Activated naive CD4-positive, alpha-beta T cell treated with anti-CD3 and anti-CD28 coated beads, Interleukin-2, amount 50 U/mL, for 72 hours (primary cell): ENCODE results near the gene LSM14B. TPM values are rescaled to one million over a fixed set of nuclear protein-coding genes. Genes with fewer than 3 reads are reported as not detected.

Experiments
- ATAC-seq, 2 donors: fragments of 150-1000 bp; cut with Tn5 transposase; 2 replicates each; pipeline ENCODE4 v1.10.0; 2021; ENCODE audit warnings: mild to moderate bottlenecking in 2 of 2, moderate library complexity in 2 of 2
- DNase-seq, 2 donors: peaks; one replicate each; pipeline ENCODE4 v3.0.0; 2021 to 2022; ENCODE audit warnings: low spot score in 2 of 2
- H3K27ac Mint-ChIP-seq, 2 donors: one replicate each; pipeline ENCODE4 v1.8.0; 2022; ENCODE audit warnings: mild to moderate bottlenecking in 2 of 2, mixed read lengths in 2 of 2
- H3K36me3 Mint-ChIP-seq, 2 donors: one replicate each; pipeline ENCODE4 v1.8.0; 2022; ENCODE audit warnings: mixed read lengths in 2 of 2
- H3K9me3 Mint-ChIP-seq, 2 donors: one replicate each; pipeline ENCODE4 v1.8.0; 2022; ENCODE audit warnings: mixed read lengths in 2 of 2
- total RNA-seq, 2 donors: library from RNA; stranded (reverse); gene quantifications; one replicate each; pipeline ENCODE4 v1.2.3, GENCODE V29; 2022

LSM14B gene
- total RNA-seq, 2 donors from 2014 or later: 34.3 to 35.6 TPM

DNA sequence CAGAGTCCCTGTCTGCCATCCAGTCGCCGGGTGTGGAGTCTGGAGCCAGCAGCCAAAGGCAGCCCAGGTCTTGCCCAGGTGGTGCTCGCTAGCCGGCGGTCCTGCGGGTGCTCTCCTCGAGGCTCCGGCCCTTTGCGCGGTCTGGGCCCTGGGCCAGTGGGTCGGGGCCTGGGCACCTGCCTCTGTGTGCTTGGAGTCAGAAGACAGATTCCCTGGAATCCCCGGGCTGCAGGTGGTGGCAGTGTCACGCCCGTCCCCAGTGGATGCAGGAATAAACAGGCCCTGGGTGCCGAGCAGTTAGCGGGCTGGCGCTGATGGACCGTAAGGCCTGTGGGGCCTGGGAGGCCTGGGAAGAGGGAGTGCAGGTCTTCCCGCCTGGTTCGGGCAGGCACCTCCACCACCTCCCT lies 26.6 kb downstream of the LSM14B start:
- DNase-seq (no peak), ATAC-seq (no peak)
- Mint-ChIP-seq H3K36me3 (peaks cover 16 to 22% of the 10 kb centered on the region in 2 donors), H3K9me3 (peaks cover 0 to 4% of the 10 kb centered on the region in 2 donors), H3K27ac (no peak overlapping the region)

DNA sequence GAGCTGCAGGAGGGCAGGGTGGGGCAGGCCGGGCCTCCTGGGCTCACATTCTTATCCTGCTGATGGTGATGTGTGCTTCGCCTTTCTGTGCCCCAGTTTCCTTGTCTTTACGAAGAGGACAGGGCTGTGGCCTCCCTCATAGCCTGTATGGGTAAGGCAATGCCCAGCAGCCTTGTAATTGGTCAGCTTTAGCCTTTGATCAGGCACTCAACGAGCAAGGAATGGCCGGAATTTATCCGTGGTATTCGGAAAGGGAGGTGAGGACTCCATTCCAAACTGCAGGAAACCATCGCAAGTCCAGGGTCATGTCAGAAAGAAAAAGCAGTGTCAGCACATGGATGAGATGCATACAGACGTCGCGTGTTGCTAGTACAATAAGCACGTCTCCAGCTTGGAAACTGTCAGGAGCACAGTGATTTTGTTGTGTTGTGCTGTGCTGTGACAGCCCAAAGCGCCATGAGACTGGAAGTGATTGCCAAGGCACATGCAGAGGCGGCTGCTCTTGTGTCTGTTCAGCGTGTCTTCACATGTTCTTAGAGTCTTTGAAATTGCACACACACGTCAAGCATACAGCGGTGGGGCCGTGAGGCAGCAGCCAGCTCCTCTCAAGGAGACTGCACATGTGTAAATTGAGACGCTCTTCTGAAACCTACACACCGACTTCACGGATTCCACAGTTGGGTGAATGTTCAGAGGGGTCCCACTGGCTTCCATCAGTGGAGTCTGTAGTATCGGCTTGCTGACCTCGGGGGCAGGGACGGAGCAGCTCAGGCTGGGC lies 27.4 kb downstream of the LSM14B start:
- peaks cover 0 to 4% of the 10 kb centered on the region in 2 donors for H3K9me3 Mint-ChIP-seq
- H3K27ac Mint-ChIP-seq: no peak overlapping the region
- ATAC-seq: no peak
- peaks cover 13 to 30% of the 10 kb centered on the region in 2 donors for H3K36me3 Mint-ChIP-seq
- DNase-seq: no peak

DNA sequence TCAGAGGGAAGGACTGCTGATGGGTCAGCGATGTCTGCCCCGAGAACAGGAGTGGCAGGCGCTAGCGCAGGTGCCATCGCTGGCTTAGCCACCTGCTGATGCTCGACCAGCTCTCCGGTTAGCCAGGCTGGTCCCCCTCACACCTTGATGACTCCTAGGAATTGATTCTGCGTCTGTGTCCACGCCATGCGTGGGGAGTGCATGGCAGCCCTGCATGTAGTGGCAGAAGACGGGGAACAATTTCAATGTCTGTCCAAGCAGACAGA lies 28.0 kb downstream of the LSM14B start:
- H3K27ac Mint-ChIP-seq: no peak overlapping the region
- H3K36me3 Mint-ChIP-seq: peaks cover 10 to 34% of the 10 kb centered on the region in 2 donors
- DNase-seq (no peak), ATAC-seq (no peak)
- peaks cover 0 to 4% of the 10 kb centered on the region in 2 donors for H3K9me3 Mint-ChIP-seq

DNA sequence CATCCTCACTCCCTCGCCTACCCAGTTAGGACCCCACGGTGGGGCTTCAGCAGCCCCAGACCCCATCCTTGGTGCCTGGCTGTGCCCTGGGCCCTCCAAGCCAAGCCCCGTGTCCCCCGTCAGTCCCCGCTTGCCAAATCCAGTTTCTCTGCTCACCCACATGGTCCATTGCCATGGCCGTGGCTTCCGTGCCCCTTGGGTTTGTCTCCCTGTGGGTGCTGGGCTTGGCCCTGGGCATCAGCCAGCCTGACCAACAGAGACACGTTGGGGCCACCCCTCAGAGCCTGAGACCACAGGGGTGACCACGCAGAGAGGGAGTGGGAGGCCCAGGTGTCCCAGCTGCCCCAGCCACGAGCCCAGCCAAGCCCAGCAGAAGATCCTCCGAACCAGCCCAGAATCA lies 28.9 kb downstream of the LSM14B start:
- Mint-ChIP-seq H3K27ac (no peak overlapping the region), H3K9me3 (peaks cover 0 to 4% of the 10 kb centered on the region in 2 donors), H3K36me3 (peaks cover 8 to 34% of the 10 kb centered on the region in 2 donors)
- ATAC-seq (no peak), DNase-seq (no peak)

DNA sequence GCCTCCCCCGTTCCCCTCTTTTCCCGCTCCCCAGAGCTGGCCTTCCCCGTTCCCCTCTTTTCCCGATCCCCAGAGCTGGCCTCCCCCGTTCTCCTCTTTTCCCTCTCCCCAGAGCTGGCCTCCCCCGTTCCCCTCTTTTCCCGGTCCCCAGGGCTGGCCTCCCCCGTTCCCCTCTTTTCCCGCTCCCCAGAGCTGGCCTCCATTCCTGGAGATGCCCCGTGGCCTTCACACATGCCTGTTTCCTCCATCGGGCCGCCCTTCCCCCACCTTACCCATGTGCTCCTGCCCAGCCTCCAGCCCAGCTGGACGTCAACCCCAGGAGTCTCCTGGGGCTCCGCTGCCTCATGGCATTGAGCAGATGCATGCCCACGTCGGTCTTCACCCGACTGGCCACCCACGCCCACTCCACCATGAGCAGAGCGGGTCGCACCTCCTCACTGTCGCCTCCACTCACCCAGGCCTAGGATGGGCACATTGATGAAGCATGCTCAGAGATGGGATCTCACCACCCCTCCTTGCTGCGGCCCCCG lies 29.6 kb downstream of the LSM14B start:
- ATAC-seq: no peak
- peaks cover 8 to 34% of the 10 kb centered on the region in 2 donors for H3K36me3 Mint-ChIP-seq
- no peak for DNase-seq
- no peak overlapping the region for H3K27ac Mint-ChIP-seq
- H3K9me3 Mint-ChIP-seq: peaks cover 0 to 4% of the 10 kb centered on the region in 2 donors

DNA sequence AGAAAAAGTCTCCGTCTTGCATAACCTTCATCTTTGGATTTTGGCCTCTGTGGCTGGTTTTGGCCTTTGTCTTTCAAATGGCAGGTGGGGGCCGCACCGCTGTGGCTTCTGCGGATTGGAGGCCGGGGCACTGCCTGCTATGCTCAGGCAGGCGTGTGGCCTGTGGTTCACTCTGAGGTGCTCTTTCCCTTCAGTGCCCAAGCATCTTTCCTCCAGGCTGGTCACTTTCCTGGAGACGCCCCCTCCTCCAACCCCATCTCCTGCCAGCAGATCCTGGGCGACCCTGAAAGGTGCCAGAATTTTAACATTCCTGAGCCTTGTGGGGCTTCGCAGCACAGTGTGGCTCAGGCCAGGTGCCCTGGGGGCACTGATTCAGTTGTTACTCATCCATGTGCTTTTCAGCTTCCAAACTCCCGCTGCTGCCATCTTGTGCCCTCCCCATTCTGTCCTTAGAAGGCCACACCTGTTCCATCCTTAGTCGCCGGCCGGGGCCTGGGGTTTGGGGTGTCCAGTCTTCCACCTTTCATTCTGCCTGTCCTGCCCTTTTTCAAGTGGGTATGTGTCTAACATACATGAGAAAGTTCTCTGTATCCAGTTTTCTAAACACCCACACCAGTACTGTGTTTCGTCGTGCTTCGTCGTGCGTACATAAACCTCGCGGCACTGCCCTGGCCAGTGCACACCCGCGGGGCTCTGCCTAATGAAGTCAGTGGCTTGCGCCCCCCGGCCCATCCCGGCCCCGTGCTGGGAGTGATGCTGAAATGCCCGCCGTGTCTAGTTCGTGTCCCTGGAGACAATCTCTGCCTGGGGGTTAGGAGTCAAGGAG lies 33.4 kb downstream of the LSM14B start:
- H3K9me3 Mint-ChIP-seq: peaks cover 0 to 4% of the 10 kb centered on the region in 2 donors
- H3K27ac Mint-ChIP-seq: no peak overlapping the region
- no peak for ATAC-seq
- no peak for DNase-seq
- H3K36me3 Mint-ChIP-seq: peaks cover 8 to 34% of the 10 kb centered on the region in 2 donors

DNA sequence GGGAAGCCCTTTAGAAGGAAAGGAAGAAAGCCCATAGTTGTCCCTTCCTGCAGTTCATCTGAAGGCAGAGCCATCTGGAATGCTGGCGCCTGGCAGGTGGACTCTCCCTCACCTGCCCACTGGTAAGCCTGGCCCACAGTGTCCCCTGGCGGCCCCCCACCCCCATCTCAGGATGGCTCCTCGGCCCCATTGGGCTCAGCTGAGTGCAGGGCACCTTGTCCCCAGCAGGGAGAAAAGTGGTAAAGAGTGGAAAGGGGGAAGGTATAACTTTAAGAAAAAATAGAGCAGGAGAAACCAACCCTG lies 33.9 kb downstream of the LSM14B start:
- Mint-ChIP-seq H3K27ac (no peak overlapping the region), H3K36me3 (peaks cover 8 to 34% of the 10 kb centered on the region in 2 donors), H3K9me3 (peaks cover 0 to 4% of the 10 kb centered on the region in 2 donors)
- DNase-seq: no peak
- no peak for ATAC-seq

DNA sequence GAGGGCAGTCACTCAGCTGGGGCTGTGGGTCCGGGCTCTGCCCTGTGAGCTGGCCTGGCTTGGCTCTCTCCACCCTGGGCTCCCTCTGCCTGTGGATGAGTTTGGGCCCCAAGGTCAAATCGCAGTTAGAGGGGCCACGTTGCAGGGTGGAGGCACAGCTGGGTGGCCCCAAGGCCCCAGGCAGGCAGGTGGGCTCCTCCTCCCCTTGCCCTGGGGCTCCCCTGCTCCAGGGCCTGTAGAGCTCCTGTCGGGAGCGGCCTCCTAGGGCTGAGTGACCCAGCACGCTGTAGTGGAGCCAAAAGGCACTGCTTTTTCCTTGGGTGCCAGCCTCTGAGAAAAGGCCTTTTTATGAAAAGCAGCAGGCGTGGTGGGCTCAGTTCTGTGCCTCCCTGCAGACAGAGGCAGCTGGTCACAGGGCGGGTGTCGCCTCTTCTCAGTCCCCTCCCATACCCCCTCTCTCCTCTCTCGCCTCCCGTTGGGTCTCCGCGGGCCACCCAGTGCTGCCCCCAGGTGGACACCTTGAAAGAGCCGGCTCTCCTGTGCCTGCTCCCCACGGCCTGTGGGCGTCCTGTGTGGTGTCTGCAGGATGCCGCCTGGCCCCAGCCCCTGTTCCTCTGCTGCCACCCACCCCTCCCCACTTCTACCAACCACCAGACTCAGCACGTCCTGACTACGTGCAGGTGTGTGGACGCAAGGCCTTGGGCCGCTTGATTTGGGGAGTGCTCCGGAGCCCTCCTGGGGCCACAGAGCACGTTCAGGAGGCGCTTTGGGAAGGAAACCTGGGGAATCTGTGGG lies 34.5 kb downstream of the LSM14B start:
- Mint-ChIP-seq H3K27ac (no peak overlapping the region), H3K36me3 (peaks cover 8 to 32% of the 10 kb centered on the region in 2 donors), H3K9me3 (peaks cover 0 to 4% of the 10 kb centered on the region in 2 donors)
- peak; percentile 67 to 81 for DNase-seq
- ATAC-seq: peak; percentile 52 to 88

DNA sequence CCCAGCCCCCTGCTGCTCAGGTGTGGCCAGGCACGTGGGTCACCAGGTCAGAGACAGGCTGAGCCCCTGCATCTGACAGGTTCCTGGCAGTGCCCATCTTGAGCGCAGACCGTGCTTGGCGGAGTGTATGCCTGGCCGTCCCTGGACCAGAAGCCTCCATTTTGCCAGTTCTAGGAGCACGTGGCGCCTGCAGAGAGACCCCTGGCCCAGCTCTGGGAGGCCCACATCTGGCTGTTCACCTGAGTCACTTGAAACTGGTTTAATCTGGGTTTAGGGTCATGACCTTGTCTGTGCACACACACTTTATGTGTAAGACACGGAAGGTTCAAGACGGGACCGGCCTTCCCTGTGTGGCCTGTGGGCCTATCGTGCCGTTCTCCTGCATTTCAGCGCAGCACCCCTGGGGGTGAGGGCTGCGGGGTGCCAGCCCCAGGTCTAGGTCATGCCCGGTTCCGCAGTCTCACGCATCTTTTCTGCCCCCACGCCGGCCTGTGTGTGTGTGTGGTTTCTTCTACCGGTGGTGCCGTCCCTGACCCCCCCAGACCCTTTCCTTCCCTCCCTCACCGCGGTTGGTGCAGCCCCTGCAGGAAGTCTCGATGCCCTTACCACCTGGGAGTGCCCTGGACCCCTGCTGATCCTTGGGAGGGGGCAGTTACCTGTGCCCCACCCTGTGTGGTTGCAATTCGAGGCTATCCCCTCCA lies 35.3 kb downstream of the LSM14B start:
- DNase-seq (no peak), ATAC-seq (no peak)
- peaks cover 8 to 25% of the 10 kb centered on the region in 2 donors for H3K36me3 Mint-ChIP-seq
- H3K9me3 Mint-ChIP-seq: peaks cover 0 to 4% of the 10 kb centered on the region in 2 donors
- no peak overlapping the region for H3K27ac Mint-ChIP-seq

DNA sequence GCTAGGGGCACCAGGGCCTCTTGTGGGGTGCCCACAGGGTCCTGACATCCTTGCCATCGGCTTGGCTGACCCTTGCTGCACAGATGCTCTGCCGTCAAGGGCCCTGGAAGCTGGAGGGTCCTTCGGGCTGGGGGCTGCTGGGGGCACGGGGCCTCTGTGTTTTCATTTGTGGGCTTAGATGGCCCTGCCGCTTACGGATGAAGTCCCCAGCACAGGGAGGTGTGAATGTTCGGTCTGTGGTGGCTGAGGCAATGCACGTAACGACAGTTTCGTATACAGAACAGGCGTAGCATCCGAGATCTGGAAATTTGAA lies 35.8 kb downstream of the LSM14B start:
- no peak for DNase-seq
- Mint-ChIP-seq H3K27ac (no peak overlapping the region), H3K9me3 (no peaks in the 10 kb centered on the region), H3K36me3 (peaks cover 8 to 20% of the 10 kb centered on the region in 2 donors)
- ATAC-seq: no peak

DNA sequence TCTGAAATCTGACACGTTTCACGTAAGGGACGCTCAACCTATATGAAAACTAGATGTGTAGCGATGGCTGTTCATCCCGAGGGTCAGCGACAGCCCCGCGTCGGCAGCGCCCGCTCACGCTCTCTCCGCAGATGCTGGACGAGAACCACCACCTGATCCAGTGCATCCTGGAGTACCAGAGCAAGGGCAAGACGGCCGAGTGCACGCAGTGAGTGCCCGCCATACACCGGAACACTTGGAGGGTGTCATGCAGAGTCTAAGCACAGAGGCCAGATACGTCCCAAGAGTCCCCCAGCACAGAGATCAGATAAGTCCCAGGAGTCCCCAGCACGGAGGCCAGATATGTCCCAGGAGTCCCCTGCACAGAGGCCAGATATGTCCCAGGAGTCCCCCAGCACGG lies 36.3 kb downstream of the LSM14B start:
- no peaks in the 10 kb centered on the region for H3K9me3 Mint-ChIP-seq
- H3K27ac Mint-ChIP-seq: no peak overlapping the region
- DNase-seq: no peak
- peaks cover 6 to 15% of the 10 kb centered on the region in 2 donors for H3K36me3 Mint-ChIP-seq
- ATAC-seq: no peak

DNA sequence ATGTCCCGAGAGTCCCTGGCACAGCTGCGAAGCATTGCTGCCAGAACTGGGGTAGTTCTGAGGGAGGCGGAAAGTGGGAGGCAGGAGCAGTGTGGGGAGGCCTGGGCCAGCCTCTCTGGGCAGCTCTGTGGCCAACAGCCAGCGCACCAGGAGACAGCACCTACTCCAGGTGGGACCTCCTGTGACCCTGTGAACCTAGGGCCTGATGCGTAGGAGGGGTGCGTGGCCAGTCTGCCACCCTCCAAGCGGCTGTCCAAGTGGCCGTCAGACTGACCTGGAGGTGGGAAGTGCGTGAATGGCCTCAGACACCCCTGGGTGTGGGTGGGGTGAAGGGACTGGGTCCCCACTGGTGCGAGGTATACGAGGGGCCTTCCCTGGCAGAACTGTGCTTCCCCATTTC lies 36.8 kb downstream of the LSM14B start:
- H3K9me3 Mint-ChIP-seq: no peaks in the 10 kb centered on the region
- ATAC-seq: no peak
- peaks cover under 1 to 10% of the 10 kb centered on the region in 2 donors for H3K36me3 Mint-ChIP-seq
- DNase-seq: no peak
- no peak overlapping the region for H3K27ac Mint-ChIP-seq

DNA sequence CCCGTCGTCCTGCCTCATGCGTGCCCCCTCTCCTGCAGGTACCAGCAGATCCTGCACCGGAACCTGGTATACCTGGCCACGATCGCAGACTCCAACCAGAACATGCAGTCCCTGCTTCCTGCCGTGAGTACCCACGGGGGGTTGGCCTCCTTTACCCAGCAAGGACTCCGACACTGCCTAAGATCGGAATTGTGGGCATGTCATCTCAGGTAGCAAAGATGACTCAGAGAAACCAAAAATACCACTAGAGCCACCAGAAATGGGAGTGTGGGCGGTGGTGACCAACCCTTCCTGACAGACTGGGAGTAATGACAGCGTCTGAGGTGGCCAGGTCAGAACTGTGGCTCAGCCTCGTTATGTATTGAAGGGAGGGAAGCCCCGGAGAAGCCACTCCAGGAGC lies 37.6 kb downstream of the LSM14B start:
- DNase-seq: peak; percentile 50 to 89
- peak; percentile 72 to 91 for ATAC-seq
- Mint-ChIP-seq H3K9me3 (no peaks in the 10 kb centered on the region), H3K27ac (peak overlapping the region; percentile 3 to 30), H3K36me3 (peaks cover 0 to 2% of the 10 kb centered on the region in 2 donors)

DNA sequence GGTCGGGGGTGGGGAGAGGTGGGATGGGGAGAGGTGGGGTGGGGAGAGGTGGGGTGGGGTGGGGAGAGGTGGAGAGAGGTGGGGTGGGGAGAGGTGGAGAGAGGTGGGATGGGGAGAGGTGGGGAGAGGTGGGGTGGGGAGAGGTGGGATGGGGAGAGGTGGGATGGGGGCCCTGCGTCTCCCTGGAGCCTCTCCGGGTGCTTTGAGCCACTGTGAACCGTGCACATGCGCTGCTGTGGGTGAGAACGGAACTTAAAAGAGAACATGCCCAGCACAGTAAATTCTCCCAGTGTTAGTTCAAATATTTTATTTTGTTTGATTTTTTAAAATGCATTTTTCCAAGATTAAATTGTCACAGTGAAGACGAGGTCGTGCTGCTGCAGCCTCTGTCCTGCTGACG lies 38.0 kb downstream of the LSM14B start:
- DNase-seq (no peak), ATAC-seq (no peak)
- no peaks in the 10 kb centered on the region for H3K9me3 Mint-ChIP-seq
- no peaks in the 10 kb centered on the region for H3K36me3 Mint-ChIP-seq
- H3K27ac Mint-ChIP-seq: peak overlapping the region in 1 of 2 donors; percentile 3

DNA sequence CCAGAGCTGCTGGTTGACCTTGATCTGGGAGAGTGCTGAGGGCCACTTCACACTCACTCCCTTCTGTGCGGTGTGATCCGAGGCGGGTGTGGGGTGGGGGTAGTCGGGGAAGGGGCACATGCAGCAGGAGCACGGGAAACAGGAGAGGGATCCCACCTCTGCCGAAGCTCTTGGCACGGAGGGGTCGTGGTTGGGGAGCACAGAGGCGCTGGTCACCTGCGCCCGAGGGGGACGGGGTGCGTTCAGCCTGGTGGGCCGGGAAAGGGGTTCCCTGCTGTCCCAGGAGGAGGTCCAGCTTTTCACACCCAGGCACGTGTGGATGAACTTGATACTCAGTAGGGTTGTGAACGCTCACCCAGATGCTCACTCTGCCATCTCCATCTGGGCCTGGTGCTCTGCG lies 38.6 kb downstream of the LSM14B start:
- ATAC-seq: no peak
- no peak for DNase-seq
- no peak overlapping the region for H3K27ac Mint-ChIP-seq
- no peaks in the 10 kb centered on the region for H3K36me3 Mint-ChIP-seq
- H3K9me3 Mint-ChIP-seq: no peaks in the 10 kb centered on the region

DNA sequence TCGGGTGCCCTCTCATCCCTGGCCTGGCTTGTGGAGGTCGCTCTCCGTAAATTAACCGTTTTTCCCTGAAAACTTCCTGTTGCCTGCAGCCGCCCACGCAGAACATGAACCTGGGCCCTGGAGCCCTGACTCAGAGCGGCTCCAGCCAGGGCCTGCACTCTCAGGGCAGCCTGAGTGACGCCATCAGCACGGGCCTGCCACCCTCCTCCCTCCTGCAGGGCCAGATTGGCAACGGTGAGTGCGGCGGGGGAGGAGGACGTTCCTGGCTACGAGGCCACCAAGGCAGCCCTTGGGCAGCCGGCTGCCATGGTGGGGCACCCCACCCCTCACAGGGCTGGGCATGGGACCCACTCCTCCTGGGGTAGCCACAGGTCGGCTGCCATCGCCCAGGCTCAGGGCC lies 39.1 kb downstream of the LSM14B start:
- no peaks in the 10 kb centered on the region for H3K9me3 Mint-ChIP-seq
- H3K36me3 Mint-ChIP-seq: no peaks in the 10 kb centered on the region
- H3K27ac Mint-ChIP-seq: no peak overlapping the region
- DNase-seq (no peak), ATAC-seq (no peak)
